Liver (tissue), 2 donors: ENCODE data around the gene SGMS1.

Experiments used
- SP1 ChIP-seq: IDR thresholded peaks from 2 replicates; pipeline ENCODE4 v1.6.1; 2018; ENCODE audit warnings: antibody characterized with exemption, mild to moderate bottlenecking
- ZBTB33 ChIP-seq: IDR thresholded peaks from 2 replicates; pipeline ENCODE4 v1.6.1; 2016; ENCODE audit warnings: antibody characterized with exemption
- donor health status: healthy.

DNA sequence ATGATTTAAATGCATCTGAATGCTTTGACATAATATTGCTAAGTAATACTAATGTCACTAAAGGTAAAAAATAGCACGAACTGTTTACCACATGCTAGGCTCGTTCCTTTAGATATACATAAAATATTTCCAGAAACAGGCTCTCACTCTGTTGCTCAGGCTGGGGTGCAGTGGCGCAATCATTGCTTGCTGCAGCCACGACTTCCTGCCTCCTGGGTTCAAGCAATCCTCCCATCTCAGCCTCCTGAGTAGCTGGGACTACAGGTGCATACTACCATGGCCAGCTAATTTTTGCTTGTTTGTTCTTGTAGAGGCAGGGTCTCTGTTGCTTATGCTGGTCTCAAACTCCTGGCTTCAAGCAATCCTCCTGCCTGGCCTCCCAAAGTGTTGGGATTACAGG, 183.3 kb downstream of the SGMS1 start:
- no peak for TF ChIP-seq SP1
- TF ChIP-seq ZBTB33, result no peak
